ENCODE results near the gene ANKS1A. TPM values are rescaled to one million over a fixed set of nuclear protein-coding genes. Genes with fewer than 3 reads are reported as not detected.
A peak's percentile ranks its signal among the peaks of the same experiment; 100 is the strongest.

ANKS1A gene
- total RNA-seq, 4 donors from 2014 or later: 5.3 to 8.6 (median 7.0) TPM

- peak overlapping the region; percentile 52 to 60 (median 56) for H3K27ac ChIP-seq
- H3K27me3 ChIP-seq: no peaks in the 10 kb centered on the region
- peaks cover 23 to 57% of the 10 kb centered on the region in 2 donors for H3K4me1 ChIP-seq
- H3K36me3 ChIP-seq: no peaks in the 10 kb centered on the region
- H3K4me3 ChIP-seq: no peak overlapping the region
- in situ Hi-C loops (cut with MboI; ENCODE audit: low sequenced_read_pairs in 4 of 4): loop anchor here in 1 of 4 donors (10.0 kb wide), 1 partner anchor 67 kb away; no protein-coding TSS in a partner anchor
- no peaks in the 10 kb centered on the region for H3K9me3 ChIP-seq
- ATAC-seq (no peak), DNase-seq (no peak)
- TF ChIP-seq POLR2A (IDR thresholded peaks at IDR 0.05) (no peak), CTCF (IDR thresholded peaks at IDR 0.05 in 4 of 5, conservative IDR thresholded peaks at IDR 0.05 in 1 of 5) (no peak)
- intact Hi-C loops (cut with DNase I; ENCODE audit: low total_unique reads): no loop called here
These were observed 72.5 kb downstream of the ANKS1A start for GRCh38 chr6:34961574-34961973.

- DNase-seq: no peak
These were observed 75.5 kb downstream of the ANKS1A start for GRCh38 chr6:34964564-34964963.

GRCh38 chr6:34967461-34967860, 78.4 kb downstream of the ANKS1A start:
- intact Hi-C loops (cut with DNase I; ENCODE audit: low total_unique reads): no loop called here
- Histone ChIP-seq H3K27ac (no peak overlapping the region), H3K9me3 (no peaks in the 10 kb centered on the region), H3K4me1 (peaks cover 13% of the 10 kb centered on the region in 2 donors), H3K4me3 (no peak overlapping the region), H3K27me3 (no peaks in the 10 kb centered on the region), H3K36me3 (peaks cover 0 to 17% of the 10 kb centered on the region in 2 donors)
- in situ Hi-C loops (cut with MboI; ENCODE audit: low sequenced_read_pairs in 4 of 4): loop anchor here in 1 of 4 donors (10.0 kb wide), 1 partner anchor 73 kb away; no protein-coding TSS in a partner anchor
- ATAC-seq: no peak
- TF ChIP-seq POLR2A (IDR thresholded peaks at IDR 0.05) (no peak), CTCF (IDR thresholded peaks at IDR 0.05 in 4 of 5, conservative IDR thresholded peaks at IDR 0.05 in 1 of 5) (no peak)
- DNase-seq: no peak

More at GRCh38 chr6:34964564-34964963, 75.5 kb downstream of the ANKS1A start:
- H3K27ac ChIP-seq: no peak overlapping the region
- in situ Hi-C loops (cut with MboI; ENCODE audit: low sequenced_read_pairs in 4 of 4) (loop anchor here in 1 of 4 donors (10.0 kb wide), 1 partner anchor 70 kb away; no protein-coding TSS in a partner anchor), intact Hi-C loops (cut with DNase I; ENCODE audit: low total_unique reads) (no loop called here)
- no peaks in the 10 kb centered on the region for H3K27me3 ChIP-seq
- no peak for TF ChIP-seq CTCF (IDR thresholded peaks at IDR 0.05 in 4 of 5, conservative IDR thresholded peaks at IDR 0.05 in 1 of 5)
- H3K36me3 ChIP-seq: no peaks in the 10 kb centered on the region
- ATAC-seq: no peak
- H3K9me3 ChIP-seq: no peaks in the 10 kb centered on the region
- H3K4me1 ChIP-seq: peaks cover 19 to 31% of the 10 kb centered on the region in 2 donors
- no peak overlapping the region for H3K4me3 ChIP-seq

DNA sequence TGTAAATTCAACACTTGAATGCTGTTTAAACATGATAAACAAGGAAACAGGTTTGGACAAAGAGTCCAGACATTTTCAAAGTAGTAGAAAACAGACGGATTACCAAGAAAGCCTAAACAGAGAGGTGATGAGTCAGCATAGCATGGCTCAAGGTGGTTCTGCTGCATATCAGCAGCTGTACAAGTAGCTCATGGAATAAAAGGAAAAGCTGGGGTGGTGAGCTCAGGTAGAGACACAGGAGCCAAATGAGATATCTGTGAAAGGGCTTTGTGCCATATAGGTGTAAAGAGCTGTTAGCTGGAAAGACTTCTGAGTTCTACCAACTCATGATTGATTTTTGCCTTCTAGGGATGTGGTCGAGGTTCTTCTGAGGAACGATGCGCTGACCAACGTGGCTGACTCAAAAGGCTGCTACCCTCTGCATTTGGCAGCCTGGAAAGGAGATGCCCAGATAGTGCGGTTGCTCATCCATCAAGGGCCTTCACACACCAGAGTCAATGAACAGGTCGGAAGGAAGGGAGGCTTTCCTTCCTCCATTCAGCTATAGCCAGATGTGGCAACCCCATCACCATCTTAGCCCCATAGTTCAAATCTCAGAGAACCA, 80.7 kb downstream of the ANKS1A start:
- no peak overlapping the region for H3K4me3 ChIP-seq
- ATAC-seq (no peak), DNase-seq (no peak)
- H3K9me3 ChIP-seq: no peaks in the 10 kb centered on the region
- no peaks in the 10 kb centered on the region for H3K27me3 ChIP-seq
- H3K27ac ChIP-seq: no peak overlapping the region
- no peak for TF ChIP-seq CTCF (IDR thresholded peaks at IDR 0.05 in 4 of 5, conservative IDR thresholded peaks at IDR 0.05 in 1 of 5)
- TF ChIP-seq POLR2A (IDR thresholded peaks at IDR 0.05): no peak
- peaks cover 0 to 19% of the 10 kb centered on the region in 2 donors for H3K36me3 ChIP-seq
- H3K4me1 ChIP-seq: peaks cover 3% of the 10 kb centered on the region in 2 donors
- in situ Hi-C loops (cut with MboI; ENCODE audit: low sequenced_read_pairs in 4 of 4): loop anchor here in 1 of 4 donors (10.0 kb wide), 1 partner anchor 75 kb away; no protein-coding TSS in a partner anchor
- intact Hi-C loops (cut with DNase I; ENCODE audit: low total_unique reads): no loop called here
